ENCODE measurements around the gene NAA11. TPM values are rescaled to one million over a fixed set of nuclear protein-coding genes. Genes with fewer than 3 reads are reported as not detected.
"Not testable (repeated sequence)": the region's sequence is repeated elsewhere in the genome, so short reads cannot be mapped to it uniquely, and the experiment has no call there.

The NAA11 gene
- total RNA-seq, 1 experiment from 2014 or later: 0.36 TPM

DNA sequence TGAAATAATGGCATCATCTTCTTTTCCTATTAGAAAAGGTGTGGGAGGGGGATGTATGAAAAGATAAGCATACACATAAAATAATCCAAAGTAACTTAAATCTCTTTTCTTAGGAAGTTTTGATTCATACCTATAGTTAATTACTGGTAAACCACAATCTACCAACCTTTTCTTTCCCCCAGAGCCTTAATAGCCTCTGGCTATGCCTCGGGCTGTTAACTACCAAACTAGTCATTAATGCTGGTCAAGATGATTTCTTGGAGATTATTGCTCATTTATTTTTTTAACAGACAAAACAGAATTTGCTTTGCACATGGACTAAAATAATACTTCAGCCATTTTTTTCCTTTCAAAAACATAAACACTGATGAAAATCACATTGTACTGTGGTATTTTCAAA is 16.9 kb downstream of the NAA11 start:
- DNase-seq (ENCODE audit: low read depth): no peak

DNA sequence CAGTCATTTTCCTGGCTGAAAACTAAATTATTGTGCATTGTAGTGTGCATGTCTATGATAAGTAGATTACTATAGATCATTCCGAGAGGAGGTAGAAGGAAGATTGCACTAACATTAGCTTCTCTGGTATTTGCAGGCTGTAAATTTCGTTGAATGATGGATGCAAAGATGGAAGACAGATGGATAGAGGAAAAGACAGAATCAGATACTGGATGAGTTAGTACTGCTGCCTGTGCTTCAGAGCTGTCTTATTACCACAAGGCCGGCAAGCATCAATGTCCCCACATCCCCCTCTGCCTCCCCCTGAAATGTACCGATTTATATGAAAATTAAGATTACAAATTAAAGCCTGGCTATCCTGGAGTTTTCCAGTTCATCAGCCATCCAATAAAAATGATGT is 17.7 kb downstream of the NAA11 start:
- no peak for DNase-seq (ENCODE audit: low read depth)

DNA sequence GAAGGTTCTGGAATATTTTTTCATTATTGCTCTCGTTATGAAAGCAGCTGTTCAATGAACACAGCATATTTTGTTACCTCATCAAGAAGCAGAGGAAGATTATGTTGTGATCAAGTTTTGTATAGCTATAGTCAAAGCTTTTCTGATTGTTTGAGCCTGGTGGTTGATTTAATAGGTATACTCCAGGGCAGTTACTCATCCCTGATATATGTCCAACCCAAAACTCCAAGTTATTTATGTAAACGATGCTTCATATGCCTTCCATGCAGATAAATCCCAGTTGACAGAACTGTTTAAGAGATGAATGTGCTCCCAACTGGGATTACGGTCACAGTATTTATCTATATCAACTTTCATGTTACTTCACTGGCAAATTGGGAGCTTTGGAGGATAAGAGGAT is 19.1 kb downstream of the NAA11 start:
- DNase-seq (ENCODE audit: low read depth): no peak

DNA sequence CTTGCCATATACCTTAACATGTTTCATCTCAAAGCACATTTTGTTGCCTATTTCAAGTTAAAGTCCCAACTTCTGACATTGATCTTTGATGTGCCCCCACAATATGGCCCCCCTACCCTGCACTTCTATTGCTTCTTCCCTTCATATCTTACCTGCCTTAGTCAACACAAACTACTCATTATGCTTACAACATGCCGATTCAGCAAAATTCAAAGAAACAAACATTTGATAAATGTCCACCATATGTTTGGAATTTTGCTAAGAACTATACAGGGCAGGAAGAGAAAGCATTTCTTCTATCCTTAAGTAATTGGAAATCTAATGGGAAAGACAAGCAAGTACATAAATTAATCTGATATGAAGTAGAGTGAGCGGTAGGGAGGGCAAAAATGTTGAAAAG is 25.6 kb downstream of the NAA11 start:
- DNase-seq (ENCODE audit: low read depth): no peak

DNA sequence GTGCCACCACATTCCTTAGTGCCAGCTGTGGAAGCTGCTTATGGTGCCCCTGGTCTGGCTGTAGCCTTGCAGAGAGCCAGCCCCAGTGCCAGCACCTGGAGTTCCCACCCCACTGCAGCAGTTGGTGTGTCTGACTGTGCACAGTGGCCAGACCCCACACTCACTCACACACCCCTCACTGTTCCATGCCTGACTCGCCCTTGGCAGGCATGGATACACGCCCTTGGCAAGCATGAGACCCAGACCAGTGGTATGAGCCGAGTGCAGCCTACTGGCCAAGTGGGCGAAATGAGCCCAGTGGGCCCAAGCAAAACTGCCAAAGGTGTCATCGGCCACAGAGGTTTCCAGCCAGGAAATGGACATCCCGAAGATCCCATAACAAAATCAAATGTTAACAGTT is 27.4 kb downstream of the NAA11 start:
- no peak for DNase-seq (ENCODE audit: low read depth)

DNA sequence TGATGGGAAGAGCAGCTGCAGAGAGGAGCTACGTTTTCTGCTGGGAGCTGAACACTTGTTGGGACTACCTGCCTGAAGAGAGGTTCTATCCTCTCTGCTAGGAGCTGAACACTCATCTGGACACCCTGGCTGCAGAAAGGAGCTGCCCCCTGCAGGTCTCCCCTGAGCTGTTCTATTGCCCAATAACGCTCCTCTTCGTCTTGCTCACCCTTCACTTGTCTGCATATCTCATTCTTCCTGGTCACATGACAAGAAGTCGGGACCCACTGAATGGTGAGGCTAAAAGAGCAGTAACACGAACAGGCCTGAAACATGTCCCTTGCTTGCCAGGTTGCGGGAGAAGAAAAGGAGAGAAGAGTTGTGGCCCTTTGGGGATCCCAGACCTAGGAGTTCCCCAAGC is 27.8 kb downstream of the NAA11 start:
- DNase-seq (ENCODE audit: low read depth): no peak

DNA sequence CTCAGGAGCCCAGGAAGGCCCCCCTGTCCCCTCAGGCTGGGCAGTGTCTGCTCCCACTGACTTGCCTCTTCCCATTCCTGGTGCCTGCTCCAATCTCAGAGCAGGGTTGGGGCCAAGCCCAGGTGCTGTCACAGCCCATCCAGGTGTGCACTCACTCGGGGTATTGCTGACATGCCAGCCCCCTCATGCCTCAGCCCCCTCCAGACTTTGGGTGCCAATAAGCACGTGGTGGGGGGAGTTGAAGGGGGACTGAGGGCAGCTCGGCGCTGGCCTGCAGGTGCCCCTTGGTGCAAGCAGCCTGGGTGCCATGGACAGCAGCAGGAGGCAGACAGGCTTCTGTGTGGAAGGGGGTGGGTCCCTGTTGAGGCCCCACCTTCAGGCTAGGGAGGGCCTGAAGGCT is 28.4 kb downstream of the NAA11 start:
- no peak for DNase-seq (ENCODE audit: low read depth)

DNA sequence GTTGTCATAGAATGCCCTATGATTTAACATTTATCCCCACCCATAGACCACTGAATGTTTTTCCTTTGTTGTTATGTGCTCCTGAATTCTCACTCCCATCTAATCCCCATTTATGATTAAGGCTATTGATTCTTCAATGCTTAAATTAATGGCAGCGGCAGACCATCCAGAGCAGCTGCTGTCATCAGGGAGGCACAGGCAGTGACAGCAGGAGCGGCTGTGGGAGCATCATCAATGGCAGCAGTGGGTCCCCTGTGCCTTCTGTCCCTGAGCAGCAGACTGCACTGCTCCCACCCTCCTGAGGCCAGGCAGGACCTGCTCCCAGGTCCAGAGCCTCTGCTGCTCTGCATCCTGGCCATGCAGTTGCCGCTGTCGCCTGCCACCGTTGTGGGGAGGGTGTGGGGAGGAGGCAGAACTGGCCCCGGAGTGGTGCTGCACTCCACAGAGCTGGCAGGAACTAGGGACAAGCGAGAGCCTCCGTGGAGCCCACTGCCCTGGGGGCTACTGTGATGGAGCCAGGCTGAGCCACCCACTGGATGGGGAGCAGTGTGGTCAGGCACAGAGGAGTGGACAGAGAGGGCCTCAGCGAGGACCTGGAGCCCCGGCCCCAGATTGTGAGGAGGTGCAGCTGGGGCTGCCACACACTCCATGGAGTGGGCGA is 29.0 kb downstream of the NAA11 start:
- DNase-seq (ENCODE audit: low read depth): no peak

DNA sequence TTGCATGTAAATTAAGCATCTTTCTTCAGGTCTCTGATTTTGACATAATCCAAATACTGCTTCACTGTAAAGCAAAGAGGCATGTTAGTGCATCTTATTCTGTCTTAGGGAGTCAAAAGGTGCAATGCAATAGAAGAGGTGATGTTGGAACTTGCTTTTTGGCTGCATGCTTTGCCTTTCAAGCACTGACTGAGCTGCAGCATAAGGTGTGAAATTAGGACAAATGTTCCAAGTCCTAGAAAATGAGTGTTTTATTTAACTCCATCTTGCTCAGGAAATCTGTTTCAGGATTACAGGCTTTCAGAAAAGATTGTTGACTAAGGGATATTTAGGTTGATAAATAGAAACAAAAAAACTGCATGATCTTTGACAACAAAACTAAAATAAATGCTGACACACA is 30.8 kb downstream of the NAA11 start:
- DNase-seq (ENCODE audit: low read depth): no peak

DNA sequence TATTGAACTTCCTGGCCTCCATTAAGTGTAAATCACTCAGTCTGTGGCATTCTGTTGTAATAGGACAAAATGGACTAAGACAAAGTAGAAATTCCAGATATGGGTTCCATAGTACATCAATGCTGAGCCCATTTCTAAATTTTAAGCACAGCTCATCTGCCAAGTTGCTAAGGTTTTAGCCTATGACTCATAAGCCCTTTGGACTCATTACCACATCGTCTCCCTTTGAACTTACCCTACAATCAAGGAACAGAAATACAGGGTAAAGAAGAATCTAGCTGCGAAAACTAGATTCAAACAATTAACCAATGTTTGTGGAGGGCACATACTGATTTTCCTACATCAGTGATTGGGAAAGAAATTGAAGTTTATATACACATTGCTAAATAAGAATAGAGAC is 31.8 kb downstream of the NAA11 start:
- DNase-seq (ENCODE audit: low read depth): no peak

DNA sequence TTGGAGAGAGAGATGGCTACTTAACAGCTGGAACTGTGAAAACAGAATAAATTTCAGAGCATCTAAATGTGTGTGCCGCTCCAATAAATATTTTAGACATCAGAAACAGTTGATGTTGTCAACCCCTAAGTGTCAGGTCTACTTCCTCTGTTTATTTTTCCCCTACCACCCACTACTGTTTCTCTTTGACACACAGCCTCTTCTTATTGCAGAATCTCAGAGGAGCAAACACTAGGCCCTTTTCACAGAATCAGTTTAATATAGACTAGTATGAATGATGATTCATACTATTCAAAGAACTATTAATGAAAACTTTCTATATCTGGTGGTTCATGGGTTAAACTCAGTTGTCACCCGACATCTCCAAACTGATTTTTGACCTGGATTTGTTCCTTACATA is 33.9 kb downstream of the NAA11 start:
- no peak for DNase-seq (ENCODE audit: low read depth)

DNA sequence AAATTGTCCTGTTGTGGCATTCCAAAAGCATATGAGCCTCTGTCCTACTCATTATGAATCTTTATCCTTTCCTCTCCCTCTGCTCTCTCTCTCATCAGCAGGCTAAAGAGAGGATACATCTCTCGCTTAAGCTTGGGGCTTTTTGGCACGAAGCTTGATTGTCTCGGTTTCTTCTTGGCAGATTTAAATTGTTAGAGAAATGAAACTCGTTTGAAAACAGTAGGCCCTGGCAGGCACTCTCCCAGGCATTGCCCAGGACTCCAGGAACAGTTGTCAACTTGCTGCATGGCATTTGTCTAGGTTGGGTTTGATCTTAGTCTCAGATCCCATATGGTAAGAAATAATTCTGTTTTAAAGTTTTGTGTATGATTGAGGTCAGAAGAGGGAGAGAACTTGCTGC is 35.5 kb downstream of the NAA11 start:
- no peak for DNase-seq (ENCODE audit: low read depth)

DNA sequence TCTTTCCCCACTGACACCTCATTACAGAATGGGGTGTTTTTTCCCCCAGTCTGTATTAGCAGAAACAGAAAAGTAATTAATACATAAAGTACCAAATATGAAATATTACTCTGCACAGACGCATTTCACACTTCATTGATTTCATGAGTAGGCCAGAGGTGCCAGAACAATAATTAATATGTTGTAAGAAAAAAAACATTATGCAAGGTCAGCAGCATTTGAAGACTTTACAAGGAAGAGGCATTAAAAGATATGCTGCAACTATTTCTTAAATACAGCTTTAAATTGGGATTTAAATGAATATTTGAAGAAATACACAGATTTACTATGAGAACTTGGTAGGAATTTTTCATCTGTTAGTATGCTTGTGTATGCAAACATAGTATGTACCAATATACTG is 37.7 kb downstream of the NAA11 start:
- DNase-seq (ENCODE audit: low read depth): no peak

DNA sequence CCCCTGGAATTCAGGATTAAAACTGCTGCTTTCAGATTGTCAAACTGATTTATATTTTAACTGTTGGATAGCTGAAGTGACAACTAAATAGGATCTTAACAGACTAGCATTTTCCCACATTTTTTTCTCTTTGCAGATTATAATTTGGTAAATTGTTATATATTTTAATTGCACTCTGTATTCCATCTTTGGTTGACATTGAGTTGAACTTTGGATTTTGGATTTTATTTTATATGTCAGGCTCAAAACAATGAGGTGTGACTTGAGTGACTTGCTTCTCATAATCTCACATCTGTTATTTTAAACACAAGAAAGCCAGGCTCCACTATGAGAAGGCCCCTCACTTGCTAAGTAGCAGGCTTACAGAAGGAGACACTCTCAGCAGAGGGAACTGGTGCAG is 38.1 kb downstream of the NAA11 start:
- DNase-seq (ENCODE audit: low read depth): no peak

DNA sequence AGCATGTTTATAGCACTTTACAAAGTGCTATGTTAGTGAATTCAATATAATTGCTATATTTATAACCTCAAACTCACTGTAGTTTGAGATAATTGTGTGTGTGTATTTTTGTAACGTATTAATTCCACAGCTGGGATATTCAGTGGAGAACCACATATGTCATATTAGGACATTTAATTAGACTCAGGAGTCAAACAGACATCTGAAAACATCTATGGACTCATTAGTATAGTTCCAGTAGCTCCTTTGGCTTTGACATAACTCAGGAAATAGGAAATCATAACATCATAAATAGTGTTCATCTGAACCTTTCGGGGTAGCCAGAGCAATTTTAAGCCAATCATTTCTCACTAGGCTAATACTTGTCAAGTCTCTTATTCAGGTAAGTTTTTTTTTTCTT is 38.8 kb downstream of the NAA11 start:
- no peak for DNase-seq (ENCODE audit: low read depth)

DNA sequence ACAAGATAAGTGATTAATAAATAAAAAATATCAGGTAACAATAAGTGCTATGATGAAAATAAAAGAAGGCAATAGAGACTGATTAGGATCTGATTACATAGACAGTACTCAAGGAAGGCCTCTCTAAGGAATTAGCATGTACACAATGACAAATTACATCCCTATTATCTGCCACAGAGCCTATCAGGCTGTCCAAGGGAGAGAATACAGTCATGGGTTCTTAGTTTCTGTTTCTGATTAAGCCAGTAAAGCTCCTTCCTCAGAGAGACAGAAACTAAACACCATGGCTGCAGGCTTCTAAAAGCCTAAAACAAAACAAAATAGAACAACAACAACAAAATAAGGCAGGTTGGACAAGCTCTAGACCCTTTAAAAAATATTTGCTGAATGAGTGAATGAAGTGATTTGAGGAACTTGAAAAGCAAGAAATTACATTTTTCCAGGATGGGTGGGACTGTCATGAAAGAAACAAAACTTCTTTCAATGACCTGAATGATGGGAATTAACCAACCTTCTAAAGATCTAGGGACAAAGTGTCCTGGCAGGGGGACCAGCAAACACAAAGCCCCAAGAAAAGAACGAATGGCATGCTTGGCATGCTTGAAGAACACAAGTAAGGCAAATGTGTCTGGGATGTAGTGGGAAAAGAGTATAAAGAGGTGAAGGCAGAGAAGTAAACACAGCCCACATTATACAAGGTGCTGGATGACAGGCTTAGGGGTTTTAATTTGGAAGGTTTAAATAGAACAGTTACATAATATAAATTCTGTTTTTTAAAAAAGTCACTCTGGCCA is 44.1 kb downstream of the NAA11 start:
- no peak for DNase-seq (ENCODE audit: low read depth)

DNA sequence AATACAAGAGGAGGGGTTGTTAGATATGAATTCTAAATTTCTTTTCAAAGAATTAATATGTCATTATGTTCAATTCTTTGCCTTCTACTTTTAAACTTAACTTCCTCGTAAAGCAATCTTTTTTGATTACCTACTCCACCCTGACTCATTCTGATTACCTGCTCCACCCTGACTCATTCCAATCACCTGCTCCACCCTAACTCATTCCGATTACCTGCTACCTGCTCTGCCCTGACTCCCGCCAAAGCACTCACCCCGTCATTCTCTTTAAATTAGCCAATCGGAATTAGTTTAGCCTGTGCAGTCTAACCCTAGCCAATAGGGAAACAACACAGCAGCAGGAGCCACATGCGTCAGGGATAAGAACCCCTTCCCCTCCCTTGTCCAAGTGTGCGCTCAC is 48.4 kb downstream of the NAA11 start:
- not testable (repeated sequence) for DNase-seq (ENCODE audit: low read depth)

DNA sequence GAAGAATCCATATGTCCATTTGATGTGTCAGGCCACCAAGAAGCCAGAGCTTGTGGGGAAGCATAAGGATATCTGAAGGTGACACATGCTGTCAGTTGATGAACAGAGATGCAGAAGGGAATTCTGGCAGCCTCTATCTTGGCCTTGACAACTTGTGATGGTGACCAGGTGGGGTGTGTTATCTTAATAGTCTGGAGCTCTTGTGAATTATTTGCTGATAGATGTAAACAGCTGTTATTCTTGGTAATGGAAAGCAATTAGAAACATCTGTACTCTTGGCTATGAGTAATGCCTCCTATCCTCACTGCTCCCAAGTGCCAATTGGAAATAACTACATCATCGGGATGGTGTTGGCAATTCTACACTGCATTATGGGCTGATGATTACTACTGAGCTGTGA is 51.9 kb downstream of the NAA11 start:
- DNase-seq (ENCODE audit: low read depth): no peak

DNA sequence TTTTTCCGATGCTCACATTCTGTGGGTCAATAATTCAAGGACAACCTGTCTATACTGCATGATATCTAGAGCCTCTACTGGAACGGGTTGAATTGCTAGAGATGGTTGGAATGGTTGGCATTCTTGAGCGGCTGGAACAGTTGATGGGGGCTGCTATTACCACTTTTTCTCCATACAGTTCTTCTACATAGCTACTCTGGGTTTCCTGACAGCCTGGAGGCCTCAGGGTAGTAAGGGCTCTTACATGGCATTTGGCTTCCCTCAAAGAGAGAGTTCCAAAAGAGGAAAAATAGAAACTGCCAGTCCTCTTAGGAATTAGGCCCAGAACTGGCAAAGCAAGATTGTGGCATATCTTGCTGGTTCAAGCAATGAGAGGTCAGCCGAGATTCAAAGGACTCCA is 53.1 kb downstream of the NAA11 start:
- no peak for DNase-seq (ENCODE audit: low read depth)

DNA sequence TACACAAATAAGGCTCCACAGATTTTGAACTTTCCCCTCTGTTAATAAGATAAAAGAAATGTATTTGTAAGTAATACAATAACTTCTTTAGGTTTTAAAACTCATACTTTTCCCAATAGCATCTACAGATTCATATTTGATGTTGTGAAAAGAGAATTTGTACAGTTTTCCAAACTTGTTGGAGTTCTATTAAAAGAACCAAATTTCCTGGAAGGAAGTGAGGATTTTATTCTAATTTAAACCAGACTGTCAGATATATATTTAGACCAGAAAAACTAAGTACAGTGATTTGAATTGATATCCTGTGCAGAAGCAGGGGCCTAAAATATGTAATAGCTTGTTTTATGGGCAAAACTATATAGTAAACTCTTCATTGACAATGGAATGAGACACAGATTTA is 53.7 kb downstream of the NAA11 start:
- no peak for DNase-seq (ENCODE audit: low read depth)

DNA sequence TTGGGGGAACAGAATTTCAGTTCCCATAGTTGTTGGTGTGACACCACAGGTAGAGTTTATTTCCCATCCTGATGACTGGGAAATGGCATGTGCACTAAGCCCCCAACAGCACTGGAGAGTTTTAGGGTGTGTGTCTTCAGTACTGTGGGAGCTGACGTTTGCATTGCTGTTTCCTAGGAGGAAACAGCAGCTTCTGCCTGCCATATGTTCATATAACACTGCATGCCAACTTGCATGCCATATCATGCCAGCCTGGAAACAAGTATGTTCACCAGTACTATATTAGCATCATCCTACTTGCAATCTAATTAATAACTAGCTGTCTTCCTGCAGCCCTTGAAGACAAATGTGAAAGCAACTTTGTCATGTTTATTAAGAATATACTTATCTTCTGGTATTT is 58.2 kb downstream of the NAA11 start:
- DNase-seq (ENCODE audit: low read depth): no peak

All from RPMI7951 (cell line).